DMS153 (cell line): ENCODE data around the gene LRP4.
A peak's percentile ranks its signal among the peaks of the same experiment; 100 is the strongest.

Experiments
- DNase-seq: peaks from one replicate; lab custom pipeline; 2025; lab: John Stamatoyannopoulos, UW

The LRP4 gene

GRCh38 chr11:46849631-46850030, 68.7 kb downstream of the LRP4 start:
- DNase-seq = no peak

GRCh38 chr11:46846510-46846830, 71.9 kb downstream of the LRP4 start:
- no peak for DNase-seq

GRCh38 chr11:46845740-46846509, 72.4 kb downstream of the LRP4 start, which contains the start of gene CKAP5:
TSS of gene CKAP5 (minus strand) at chr11:46846280. CDS start at chr11:46821231, 25,049 bp downstream.
- DNase-seq = peak; percentile 74

GRCh38 chr11:46845440-46845739, 73.0 kb downstream of the LRP4 start:
- no peak for DNase-seq

GRCh38 chr11:46840116-46840515, 78.2 kb downstream of the LRP4 start:
- DNase-seq = no peak

GRCh38 chr11:46838501-46838900, 79.8 kb downstream of the LRP4 start:
- no peak for DNase-seq

- DNase-seq = no peak
Measured at GRCh38 chr11:46837860-46838259, 80.5 kb downstream of the LRP4 start.

GRCh38 chr11:46836870-46837269, 81.5 kb downstream of the LRP4 start:
- no peak for DNase-seq

- no peak for DNase-seq
Measured at GRCh38 chr11:46836431-46836830, 81.9 kb downstream of the LRP4 start.

GRCh38 chr11:46835897-46836296, 82.5 kb downstream of the LRP4 start:
- no peak for DNase-seq

- DNase-seq = no peak
Measured at GRCh38 chr11:46834821-46835220, 83.5 kb downstream of the LRP4 start.

- DNase-seq = no peak
Measured at GRCh38 chr11:46832511-46833214, 85.7 kb downstream of the LRP4 start.

GRCh38 chr11:46827995-46828394, 90.4 kb downstream of the LRP4 start:
- DNase-seq = no peak

GRCh38 chr11:46826310-46827044, 91.9 kb downstream of the LRP4 start:
- peak; percentile 43 for DNase-seq

- no peak for DNase-seq
Measured at GRCh38 chr11:46808799-46809431, 109.4 kb downstream of the LRP4 start.
